Uterus (tissue), 2 donors: Measurements from ENCODE around the gene DAB2IP.

Experiments
- CTCF ChIP-seq, 4 experiments: fragments of 200-600 bp in 2 of 4; fragments of 450-650 bp in 2 of 4; sonication (generic) in 2 of 4; IDR thresholded peaks; one replicate each; pipeline ENCODE4 v1.5.1; 2016 to 2019; ENCODE audit warnings: antibody characterized with exemption in 4 of 4, mild to moderate bottlenecking in 2 of 4, moderate library complexity in 1 of 4
- POLR2A ChIP-seq, 2 donors: fragments of 450-650 bp; IDR thresholded peaks; one replicate each; pipeline ENCODE4 v1.6.1; 2016; ENCODE audit warnings: antibody characterized with exemption in 2 of 2, mild to moderate bottlenecking in 1 of 2, moderate library complexity in 1 of 2

GRCh38 chr9:121690316-121690715 is 38.9 kb downstream of the DAB2IP start:
- TF ChIP-seq CTCF (IDR thresholded peaks at IDR 0.05), result no peak
- TF ChIP-seq POLR2A (IDR thresholded peaks at IDR 0.05), result no peak
